NCI-H69 (cell line): Measurements from ENCODE around the gene SHKBP1.
A peak's percentile ranks its signal among the peaks of the same experiment; 100 is the strongest.
"Not testable (repeated sequence)": the region's sequence is repeated elsewhere in the genome, so short reads cannot be mapped to it uniquely, and the experiment has no call there.

Experiments used
- DNase-seq: peaks from one replicate; lab custom pipeline; 2025; lab: John Stamatoyannopoulos, UW

The SHKBP1 gene

DNA sequence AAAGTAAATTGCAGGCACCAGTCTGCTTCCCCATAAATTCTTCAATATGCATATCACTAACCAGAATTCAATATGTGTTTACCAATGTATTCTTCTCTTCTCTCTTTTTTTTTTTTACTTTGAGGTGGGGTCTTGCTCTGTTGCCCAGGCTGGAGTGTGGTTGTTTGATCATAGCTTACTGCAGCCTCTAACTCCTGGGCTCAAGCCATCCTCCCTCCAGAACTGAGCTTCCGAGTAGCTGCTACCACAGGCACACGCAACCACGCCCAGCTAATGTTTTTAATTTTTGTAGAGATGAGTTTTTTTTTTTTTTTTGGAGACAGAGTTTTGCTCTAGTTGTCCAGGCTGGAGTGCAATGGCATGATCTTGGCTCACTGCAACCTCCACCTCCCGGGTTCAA lies 41.3 kb downstream of the SHKBP1 start:
- DNase-seq: no peak

DNA sequence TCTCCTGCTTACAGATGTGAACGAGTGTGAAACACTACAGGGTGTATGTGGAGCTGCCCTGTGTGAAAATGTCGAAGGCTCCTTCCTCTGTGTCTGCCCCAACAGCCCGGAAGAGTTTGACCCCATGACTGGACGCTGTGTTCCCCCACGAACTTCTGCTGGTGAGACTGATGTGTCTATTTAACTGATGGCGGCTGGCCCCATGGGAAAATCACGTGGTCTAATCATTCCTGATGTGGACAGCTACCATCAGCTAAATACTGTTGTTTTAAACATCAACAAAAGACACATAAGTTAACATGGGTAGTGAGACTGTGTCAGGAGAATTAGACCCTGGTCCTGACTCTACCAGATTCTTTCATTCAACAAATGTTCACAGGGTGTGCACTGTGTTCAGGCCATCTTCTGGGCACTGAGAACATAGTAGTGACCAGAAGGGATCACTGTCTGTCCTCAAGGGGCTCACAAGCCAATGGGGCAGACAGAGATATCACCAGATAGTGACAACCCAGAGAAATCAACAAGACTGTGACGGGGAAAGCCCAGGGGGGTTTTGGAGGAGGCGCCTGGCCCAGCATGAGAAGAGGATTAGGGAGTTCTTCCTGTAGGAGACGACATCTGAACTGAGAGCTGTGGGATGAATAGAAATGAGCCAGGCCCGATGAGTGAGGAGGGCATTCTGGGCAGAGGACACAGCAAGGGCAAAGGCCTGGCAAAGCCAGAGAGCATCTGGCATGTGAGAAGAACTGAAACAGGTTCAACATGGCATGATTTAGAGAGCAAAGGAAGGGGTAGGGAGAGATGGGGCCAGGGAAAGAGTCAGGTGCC lies 42.9 kb downstream of the SHKBP1 start:
- no peak for DNase-seq

DNA sequence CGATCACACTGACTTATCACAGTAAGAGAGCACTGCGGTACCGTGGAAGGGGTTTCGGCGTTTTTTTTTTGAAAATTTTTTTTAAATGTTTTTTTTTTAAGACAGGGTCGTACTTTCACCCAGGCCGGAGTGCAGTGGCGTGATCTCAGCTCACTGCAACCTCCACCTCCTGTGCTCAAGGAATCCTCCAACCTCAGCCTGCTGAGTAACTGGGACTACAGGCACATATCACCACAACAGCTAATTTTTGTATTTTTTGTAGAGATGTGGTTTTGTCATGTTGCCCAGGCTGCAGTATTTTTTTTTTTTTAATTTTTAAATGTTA lies 43.5 kb downstream of the SHKBP1 start:
- no peak for DNase-seq

DNA sequence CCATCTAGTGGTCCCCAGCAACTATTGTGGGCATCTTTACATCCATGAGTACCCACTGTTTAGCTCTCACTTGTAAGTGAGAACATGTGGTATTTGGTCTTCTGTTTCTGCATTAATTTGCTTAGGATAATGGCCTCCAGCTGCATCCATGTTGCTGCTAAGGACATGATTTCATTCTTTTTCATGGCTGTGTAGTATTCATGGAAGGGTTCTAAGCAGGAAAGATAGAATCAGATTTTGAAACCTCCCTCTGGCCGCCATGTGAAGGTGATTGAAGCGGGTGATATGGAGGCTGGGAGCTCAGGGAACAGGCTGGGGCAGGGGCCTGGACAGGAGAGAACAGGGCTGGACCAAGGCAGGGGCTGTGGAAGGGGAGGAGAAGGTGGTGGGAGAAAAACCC lies 44.6 kb downstream of the SHKBP1 start:
- no peak for DNase-seq

DNA sequence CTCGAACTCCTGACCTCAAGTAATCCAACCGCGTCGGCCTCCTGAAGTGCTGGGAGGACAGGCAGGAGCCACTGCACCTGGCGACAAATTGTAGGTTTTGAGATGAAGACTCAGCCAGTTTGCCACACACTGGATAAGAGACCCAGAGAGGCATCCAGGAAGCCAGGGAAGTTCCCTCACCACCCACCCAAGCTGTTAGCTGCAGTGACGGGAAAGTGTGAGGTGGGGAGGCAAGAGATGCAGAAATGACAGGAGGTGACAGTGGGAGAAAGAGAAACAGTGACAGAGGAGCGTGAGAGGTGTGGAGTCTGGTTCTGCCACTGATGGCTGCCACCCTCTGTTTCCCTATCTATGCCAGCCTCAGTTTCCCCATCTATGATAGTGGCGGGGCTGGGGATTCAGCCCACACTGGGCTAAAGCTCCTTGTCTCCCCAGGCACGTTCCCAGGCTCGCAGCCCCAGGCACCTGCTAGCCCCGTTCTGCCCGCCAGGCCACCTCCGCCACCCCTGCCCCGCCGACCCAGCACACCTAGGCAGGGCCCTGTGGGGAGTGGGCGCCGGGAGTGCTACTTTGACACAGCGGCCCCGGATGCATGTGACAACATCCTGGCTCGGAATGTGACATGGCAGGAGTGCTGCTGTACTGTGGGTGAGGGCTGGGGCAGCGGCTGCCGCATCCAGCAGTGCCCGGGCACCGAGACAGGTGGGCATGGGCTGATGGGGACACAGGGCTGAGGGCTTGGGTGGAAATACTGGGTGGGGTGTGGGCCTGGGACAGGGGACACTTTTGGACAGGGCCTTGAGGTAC lies 45.5 kb downstream of the SHKBP1 start:
- DNase-seq: no peak

DNA sequence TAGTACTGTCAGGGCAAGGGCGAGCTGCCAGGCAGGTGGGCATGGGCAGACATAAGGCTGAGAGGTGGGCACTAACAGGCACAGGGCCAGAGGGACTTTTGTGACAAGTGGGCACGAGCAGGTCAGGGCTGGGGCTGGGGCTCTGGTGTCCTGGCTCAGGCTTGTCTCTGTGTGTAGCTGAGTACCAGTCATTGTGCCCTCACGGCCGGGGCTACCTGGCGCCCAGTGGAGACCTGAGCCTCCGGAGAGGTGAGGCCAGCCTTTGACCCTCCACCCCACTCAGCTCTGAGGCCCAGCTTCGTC lies 46.1 kb downstream of the SHKBP1 start:
- DNase-seq: no peak

DNA sequence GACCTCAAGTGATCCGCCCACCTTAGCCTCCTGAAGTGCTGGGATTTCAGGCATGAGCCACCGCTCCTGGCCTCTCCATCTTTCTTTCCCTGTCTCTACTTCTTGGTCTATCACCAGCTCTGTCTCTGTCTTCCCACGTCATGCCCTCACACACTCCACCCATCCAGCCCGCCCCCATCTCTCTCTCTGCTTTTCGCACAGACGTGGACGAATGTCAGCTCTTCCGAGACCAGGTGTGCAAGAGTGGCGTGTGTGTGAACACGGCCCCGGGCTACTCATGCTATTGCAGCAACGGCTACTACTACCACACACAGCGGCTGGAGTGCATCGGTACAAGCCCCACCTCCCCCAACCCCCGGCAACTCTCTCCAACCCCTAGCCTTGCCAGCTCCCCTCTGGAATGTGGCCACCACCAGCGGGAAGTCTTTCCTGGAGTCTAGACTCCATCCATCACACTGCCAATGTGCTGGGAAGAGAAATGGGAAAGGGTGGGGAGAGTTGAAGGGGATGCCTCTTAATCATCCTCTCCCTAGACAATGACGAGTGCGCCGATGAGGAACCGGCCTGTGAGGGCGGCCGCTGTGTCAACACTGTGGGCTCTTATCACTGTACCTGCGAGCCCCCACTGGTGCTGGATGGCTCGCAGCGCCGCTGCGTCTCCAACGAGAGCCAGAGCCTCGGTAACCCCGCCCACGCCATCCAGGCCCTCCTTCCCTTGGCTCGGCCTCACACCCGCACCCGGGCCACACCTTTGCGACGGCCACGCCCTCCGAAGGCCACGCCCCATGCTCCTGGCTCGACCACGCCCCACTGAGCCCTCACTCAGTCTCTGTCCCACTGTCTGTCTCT lies 47.0 kb downstream of the SHKBP1 start:
- peak; percentile 92 for DNase-seq

DNA sequence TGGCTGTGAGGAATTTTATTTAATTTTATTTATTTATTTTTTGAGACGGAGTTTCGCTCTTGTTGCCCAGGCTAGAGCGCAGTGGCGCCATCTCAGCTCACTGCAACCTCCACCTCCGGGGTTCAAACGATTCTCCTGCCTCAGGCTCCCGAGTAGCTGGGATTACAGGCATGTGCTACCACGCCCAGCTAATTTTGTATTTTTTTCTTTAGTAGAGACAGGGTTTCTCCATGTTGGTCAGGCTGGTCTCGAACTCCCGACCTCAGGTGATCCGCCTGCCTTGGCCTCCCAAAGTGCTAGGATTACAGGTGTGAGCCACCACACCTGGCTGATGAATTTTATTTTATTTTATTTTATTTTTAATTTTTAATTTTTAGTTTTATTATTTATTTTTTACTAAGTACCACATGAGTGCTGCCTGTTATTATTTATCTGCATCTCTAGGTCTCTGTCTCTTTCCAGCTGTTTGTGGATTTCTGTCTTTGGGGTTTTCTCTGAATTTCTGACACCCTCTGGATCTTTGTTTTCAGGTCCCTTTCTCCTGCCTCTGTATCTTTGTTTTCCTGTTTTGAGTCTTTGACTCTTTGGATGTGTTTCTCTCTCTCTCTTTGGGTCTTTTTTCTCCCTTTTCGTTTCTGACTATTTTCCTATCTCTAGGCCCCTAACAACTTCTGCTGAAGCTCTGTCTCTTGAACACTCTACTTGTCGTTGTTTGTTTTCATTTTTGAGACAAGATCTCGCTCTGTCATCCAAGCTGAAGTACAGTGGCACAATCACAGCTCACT lies 47.9 kb downstream of the SHKBP1 start:
- not testable (repeated sequence) for DNase-seq

DNA sequence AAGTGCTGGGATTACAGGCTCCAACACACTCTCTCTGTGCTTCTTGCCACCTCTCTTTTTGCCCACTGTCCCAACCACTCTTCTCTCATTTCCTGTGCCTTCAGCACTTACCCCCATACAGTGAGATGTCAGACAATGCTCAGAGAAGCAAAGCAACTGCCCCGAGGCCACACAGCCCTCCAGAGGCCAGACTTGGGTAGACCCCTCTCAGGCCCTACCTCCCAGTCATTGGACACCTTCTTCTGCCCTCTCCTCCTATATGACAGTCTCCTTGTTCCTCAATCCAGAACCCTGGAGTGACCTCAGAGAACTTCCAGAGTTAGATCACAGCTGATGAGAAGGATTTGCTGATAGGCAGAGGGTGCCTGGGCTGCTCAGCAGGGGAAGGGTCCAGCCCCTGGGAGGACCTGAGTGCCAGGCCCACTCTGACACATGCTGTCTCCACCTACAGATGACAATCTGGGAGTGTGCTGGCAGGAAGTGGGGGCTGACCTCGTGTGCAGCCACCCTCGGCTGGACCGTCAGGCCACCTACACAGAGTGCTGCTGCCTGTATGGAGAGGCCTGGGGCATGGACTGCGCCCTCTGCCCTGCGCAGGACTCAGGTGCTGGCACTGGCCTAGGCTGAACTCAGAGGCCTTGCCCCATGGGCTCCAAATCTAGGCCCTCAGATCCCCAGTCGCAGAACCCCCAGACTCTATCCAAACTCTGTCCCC lies 48.9 kb downstream of the SHKBP1 start:
- no peak for DNase-seq

DNA sequence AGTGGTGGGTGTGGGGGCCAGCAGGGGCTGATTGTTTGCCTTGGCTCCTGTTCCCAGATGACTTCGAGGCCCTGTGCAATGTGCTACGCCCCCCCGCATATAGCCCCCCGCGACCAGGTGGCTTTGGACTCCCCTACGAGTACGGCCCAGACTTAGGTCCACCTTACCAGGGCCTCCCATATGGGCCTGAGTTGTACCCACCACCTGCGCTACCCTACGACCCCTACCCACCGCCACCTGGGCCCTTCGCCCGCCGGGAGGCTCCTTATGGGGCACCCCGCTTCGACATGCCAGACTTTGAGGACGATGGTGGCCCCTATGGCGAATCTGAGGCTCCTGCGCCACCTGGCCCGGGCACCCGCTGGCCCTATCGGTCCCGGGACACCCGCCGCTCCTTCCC lies 50.2 kb downstream of the SHKBP1 start:
- no peak for DNase-seq

DNA sequence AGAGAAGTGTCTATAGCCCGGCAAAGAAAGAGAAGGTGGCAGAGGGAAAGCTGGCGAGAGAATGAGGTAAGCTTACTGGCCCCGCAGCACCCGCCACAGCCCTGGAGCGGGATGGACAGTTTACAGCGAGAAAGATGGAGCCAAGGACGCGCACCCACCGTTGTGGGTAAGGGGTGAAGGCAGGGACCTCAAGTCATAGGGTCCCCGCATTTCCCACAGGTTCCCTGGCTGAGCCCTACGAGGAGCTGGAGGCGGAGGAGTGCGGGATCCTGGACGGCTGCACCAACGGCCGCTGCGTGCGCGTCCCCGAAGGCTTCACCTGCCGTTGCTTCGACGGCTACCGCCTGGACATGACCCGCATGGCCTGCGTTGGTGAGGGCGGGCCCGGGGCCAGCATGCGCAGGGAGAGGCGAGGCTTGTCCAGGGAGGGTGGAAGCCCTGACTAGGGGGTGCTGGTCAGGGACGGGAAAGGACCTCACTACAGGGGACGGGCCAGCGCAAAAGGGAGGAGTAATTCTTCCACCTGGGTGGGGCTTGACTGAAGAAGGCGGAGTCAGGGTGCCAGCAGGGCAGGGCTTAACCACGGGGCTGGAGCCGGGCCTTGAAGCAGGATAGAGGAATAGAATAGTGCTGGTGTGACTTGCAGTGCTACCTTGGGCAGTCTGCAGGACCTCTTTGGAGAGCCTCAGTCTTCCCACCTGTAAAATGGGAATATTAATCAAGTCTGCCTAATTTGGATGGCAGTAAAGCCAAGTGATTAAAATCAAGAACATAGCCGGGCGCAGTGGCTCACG lies 51.0 kb downstream of the SHKBP1 start:
- DNase-seq: no peak

DNA sequence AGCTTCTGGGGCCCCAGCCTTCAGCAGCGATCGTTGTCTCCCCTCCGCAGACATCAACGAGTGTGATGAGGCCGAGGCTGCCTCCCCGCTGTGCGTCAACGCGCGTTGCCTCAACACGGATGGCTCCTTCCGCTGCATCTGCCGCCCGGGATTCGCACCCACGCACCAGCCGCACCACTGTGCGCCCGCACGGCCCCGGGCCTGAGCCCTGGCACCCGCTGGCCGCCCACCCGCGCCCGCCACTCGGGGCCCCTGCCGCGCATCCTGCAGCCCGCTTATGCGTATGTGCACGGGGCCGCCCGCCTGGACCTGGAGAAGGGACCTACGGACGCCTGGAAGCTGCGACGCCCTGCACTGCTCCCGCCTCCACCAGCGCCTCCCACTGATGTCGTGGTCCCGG lies 52.7 kb downstream of the SHKBP1 start:
- no peak for DNase-seq

DNA sequence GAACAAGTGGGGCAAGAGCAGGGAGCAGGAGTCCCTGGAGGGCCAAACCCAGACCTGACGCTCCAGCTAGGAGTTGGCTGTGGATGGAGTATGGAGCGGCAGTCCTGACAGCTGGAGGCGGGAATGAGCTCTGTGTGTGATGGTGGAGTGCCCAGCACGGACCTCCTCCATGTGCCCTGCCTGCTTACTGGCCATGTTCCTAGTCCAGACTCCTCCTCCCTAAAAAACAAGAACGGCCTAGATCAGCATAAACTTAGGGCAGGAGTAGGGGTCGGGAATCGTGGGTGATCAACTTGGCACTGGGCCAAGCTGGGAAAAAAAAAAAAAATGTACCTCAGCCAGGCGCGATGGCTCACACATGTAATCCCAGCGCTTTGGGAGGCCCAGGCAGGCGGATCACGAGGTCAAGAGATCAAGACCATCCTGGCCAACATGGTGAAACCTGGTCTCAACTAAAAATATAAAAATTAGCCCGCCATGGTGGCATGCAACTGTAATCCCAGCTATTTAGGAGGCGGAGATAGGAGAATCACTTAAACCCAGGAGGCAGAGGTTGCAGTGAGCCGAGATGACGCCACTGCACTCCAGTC lies 54.0 kb downstream of the SHKBP1 start:
- DNase-seq: no peak

DNA sequence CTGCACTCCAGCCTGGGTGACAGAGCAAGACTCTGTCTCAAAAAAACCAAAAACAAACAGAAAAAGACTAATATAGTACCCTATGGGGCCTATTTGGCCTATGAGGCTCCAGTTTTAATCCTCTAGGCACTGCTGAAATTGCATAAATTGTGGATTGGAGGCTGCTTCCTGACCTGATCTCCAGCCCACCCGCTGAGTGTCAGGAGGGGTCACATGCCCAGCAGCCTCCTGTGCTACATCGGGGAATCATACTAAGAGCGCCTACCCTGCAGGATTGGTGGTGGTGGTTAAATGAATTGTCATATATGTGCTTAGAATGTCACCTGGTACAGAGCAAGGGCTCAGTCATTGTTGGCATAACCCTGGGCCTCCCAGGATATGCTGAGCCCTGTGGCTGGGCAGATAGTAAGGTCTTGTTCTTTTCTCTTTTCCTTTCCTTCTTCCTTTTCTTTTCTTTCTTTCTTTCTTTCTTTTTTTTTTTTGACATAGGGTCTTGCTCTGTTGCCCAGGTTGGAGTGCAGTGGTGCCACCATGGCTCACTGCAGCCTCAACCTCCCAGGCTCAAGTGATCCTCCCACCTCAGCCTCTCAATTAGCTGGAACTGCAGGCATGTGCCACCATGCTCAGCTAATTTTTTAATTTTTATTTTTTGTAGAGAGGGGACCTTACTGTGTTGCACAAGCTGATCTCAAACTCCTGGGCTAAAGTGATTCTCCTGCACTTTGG lies 55.8 kb downstream of the SHKBP1 start:
- no peak for DNase-seq

DNA sequence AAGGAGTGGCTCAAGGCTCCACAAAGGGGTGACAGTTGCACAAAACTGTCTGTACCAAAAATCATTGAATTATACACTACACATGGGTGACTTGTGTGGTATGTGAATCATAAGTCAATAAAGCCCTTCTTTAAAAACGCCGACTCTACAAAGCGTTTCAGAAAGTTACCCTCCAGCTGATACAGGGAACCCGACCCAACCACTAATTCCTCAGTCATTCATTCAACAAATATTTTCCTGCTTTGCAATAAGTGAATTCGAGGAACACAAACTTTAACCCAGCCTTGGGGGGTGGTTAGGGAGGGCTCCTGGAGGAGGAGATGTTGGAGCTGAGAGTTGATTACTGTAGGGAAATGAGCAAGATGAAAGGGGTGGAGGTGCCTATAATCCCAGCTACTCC lies 56.5 kb downstream of the SHKBP1 start:
- no peak for DNase-seq

DNA sequence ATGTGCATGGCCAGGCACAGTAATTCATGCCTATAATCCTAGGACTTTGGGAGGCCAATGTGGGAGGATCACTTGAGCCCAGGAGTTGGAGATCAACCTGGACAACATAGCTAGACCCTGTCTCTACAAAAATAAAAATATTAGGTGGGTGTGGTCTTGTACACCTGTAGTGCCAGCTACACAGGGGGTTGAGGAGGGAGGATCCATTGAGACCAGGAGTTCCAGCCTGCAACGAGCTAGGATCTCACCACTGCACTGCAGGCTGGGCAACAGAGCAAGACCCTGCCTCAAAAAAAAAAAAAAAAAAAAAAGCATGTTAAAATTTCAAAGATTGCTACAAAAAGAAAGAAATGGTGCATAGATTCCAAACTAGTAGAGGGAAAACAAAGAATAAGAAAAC lies 61.7 kb downstream of the SHKBP1 start:
- DNase-seq: no peak

DNA sequence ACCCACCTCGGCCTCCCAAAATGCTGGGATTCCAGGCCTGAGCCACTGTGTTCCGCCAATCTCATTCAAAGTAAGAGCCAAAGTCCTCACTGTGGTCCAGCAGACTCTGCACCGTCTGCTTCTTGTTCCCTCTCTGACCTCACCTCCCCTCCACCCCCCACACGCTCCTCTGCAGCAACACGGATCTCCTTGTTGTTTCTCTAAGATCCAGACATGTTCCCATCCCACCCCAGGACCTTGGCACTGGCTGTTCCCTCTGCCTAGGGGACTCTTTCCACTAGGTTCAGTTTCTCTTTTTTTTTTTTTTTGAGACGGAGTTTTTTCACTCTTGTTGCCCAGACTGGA lies 62.9 kb downstream of the SHKBP1 start:
- no peak for DNase-seq

DNA sequence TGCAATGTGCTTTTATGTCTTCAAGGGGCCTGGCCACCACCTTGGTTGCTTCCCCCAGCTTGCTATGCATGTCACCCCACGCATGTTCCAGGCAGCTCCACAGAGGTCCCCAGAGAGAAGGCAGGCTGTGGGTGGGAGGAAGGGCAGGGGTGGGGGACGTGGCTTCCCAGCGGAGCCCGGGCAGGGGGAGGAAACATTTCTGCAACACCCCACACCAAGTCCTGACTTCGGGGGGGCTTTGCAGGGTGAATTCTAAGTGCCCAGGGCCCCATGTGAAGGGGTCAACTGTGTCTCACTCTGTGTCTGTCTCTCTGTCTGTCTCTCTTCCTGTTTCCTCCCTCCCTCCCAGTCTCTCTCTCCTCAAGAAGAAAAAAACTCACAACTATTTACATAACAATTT lies 64.1 kb downstream of the SHKBP1 start:
- DNase-seq: no peak
